HL-60 (cell line): Measurements from ENCODE around the gene ADNP.

Experiments
- GABPA ChIP-seq: IDR thresholded peaks from 2 replicates; pipeline ENCODE4 v1.6.1; 2012; ENCODE audit warnings: low read depth
- POLR2AphosphoS5 ChIP-seq: IDR thresholded peaks from 2 replicates; pipeline ENCODE4 v1.6.1; 2012; ENCODE audit warnings: low read depth
- TF ChIP-seq, protein P1 (sequence below): IDR thresholded peaks from one replicate; pipeline ENCODE4 v1.5.1; 2011; ENCODE audit warnings: low read length, control low read depth, inconsistent platforms; ENCODE audit not compliant: insufficient read depth
- TF ChIP-seq, protein P2 (sequence below): IDR thresholded peaks from 2 replicates; pipeline ENCODE4 v1.6.1; 2012; ENCODE audit warnings: low read depth; ENCODE audit not compliant: insufficient replicate concordance

DNA sequence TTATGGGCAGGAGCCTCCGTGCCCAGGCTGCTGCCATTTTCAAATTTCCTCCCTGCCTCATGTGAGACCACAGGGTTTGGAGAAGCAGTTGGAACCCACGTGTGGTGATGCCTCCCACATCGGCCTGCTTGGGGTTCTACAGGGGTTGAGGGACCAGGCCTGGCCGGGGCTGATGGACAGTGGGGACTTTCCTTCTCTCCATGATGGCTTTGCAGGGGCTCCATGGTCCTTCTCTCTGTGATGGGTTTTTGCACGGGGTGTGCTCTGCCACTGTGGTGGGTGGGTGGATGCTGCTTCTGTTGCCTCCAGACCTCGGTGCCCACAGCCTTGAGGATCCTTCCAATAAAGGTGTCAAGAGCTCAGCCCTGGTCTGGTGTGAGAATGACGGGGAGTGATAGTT, 54.4 kb downstream of the ADNP start:
- TF ChIP-seq, protein P1, sequence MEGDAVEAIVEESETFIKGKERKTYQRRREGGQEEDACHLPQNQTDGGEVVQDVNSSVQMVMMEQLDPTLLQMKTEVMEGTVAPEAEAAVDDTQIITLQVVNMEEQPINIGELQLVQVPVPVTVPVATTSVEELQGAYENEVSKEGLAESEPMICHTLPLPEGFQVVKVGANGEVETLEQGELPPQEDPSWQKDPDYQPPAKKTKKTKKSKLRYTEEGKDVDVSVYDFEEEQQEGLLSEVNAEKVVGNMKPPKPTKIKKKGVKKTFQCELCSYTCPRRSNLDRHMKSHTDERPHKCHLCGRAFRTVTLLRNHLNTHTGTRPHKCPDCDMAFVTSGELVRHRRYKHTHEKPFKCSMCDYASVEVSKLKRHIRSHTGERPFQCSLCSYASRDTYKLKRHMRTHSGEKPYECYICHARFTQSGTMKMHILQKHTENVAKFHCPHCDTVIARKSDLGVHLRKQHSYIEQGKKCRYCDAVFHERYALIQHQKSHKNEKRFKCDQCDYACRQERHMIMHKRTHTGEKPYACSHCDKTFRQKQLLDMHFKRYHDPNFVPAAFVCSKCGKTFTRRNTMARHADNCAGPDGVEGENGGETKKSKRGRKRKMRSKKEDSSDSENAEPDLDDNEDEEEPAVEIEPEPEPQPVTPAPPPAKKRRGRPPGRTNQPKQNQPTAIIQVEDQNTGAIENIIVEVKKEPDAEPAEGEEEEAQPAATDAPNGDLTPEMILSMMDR = no peak
- no peak for TF ChIP-seq POLR2AphosphoS5
- no peak for TF ChIP-seq GABPA
- TF ChIP-seq, protein P2, sequence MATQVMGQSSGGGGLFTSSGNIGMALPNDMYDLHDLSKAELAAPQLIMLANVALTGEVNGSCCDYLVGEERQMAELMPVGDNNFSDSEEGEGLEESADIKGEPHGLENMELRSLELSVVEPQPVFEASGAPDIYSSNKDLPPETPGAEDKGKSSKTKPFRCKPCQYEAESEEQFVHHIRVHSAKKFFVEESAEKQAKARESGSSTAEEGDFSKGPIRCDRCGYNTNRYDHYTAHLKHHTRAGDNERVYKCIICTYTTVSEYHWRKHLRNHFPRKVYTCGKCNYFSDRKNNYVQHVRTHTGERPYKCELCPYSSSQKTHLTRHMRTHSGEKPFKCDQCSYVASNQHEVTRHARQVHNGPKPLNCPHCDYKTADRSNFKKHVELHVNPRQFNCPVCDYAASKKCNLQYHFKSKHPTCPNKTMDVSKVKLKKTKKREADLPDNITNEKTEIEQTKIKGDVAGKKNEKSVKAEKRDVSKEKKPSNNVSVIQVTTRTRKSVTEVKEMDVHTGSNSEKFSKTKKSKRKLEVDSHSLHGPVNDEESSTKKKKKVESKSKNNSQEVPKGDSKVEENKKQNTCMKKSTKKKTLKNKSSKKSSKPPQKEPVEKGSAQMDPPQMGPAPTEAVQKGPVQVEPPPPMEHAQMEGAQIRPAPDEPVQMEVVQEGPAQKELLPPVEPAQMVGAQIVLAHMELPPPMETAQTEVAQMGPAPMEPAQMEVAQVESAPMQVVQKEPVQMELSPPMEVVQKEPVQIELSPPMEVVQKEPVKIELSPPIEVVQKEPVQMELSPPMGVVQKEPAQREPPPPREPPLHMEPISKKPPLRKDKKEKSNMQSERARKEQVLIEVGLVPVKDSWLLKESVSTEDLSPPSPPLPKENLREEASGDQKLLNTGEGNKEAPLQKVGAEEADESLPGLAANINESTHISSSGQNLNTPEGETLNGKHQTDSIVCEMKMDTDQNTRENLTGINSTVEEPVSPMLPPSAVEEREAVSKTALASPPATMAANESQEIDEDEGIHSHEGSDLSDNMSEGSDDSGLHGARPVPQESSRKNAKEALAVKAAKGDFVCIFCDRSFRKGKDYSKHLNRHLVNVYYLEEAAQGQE = no peak
